ENCODE results near the gene B3GALNT2.

The B3GALNT2 gene

DNA sequence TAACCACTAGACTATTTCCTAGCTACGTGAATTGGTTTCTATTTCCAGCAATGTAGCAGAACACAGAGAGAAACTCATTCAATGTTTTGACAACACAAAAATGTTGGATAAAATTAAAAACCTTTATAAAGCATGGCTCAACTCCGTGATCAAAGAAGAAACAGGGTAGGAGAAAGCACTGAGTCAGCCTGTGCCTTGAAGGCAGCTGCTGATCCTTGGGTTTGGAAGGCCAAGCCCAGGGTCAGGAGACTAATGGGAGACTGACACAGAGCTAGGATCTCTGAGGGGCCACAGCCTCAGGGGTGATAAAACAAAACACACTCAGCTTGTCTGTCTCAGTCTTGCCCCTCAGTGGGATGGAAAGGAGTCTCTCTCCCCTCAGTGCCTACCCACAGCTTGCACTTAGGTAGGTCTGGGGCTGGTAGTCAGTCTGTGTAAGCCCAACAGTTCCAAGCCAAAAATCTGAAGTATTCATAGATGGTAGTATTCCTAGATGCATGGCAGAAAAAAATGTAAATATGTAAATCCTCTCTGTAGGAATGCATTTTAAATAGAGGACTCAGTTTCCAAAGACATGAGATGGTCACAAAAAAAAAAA lies 53.3 kb downstream of the B3GALNT2 start:
- DNase-seq: no peak

DNA sequence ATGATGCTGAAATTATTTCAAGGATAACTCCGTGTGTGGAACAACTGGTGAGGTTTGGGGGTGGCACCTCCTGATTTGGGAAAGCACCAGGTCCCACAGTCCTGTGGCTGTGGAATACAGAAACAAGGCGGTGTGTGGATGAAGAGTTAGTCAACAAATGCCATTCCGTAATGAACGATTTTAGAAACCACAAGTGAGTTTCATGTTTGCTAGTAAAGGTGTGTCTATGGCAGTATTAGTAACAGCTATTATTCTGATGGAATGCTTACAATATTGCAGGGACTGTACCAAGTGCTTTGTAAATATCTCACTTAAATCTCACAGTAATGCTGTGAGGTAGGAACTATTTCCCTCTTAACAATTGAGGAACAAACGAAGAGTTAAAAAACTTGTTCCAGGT lies 53.8 kb downstream of the B3GALNT2 start:
- no peak for DNase-seq

- DNase-seq: no peak
These were observed 55.6 kb downstream of the B3GALNT2 start for GRCh38 chr1:235448616-235449015.

DNA sequence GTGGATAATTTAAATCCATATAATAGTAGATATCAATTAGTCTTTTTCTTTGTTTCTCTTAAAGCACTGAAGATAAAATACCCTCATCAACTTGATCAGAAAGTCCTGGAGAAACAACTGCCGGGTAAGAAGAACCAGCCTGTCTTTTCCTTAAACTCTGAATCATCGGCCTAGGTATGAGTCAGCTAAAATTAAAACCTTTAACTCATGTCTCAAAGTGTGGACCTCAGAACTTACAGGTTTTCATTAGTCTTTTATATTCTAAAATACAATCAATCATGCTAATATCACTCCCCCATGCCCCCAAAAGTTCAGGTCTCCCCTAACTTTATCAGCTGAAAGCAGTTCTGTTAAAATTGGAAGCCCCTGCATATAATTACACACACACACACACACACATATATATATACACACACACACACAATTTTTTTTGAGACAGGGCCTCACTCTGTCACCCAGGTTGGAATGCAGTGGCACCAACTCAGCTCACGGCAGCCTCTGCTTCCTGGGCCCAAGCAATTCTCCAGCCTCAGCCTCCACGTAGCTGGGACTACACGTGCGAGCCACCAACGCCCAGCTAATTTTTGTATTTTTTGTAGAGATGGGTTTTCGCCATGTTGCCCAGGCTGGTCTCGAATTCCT lies 61.3 kb downstream of the B3GALNT2 start:
- no peak for DNase-seq

DNA sequence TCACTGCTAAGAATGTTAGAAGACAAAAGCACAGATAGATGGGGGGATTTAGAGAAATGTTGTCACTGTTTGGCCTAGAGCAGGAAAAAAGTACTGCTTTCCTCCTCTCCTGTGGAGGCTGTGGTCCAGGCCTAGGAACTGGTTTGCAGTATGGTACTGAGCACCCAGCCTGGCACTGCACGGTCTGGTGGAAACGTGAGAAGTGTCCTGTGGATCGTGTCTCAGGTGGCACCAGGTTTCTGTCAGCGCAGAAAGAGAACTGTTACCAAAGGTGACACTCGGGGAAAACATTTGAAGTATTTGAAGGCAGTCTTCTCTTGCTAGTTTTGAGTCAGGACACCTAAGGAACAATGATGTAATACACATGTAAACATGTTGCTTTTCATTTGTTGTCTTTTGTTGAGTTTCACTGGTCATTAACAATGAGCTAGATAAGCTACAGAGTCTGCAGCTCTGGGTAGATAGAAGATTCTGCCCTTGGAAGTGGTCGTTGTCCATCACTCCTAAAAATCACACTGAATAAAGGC lies 63.0 kb downstream of the B3GALNT2 start:
- DNase-seq: no peak

GRCh38 chr1:235434001-235434400 lies 70.3 kb downstream of the B3GALNT2 start:
- no peak for DNase-seq

- no peak for DNase-seq
These were observed 73.3 kb downstream of the B3GALNT2 start for GRCh38 chr1:235430991-235431390.

GRCh38 chr1:235429143-235429542 lies 75.1 kb downstream of the B3GALNT2 start:
- DNase-seq: no peak

DNA sequence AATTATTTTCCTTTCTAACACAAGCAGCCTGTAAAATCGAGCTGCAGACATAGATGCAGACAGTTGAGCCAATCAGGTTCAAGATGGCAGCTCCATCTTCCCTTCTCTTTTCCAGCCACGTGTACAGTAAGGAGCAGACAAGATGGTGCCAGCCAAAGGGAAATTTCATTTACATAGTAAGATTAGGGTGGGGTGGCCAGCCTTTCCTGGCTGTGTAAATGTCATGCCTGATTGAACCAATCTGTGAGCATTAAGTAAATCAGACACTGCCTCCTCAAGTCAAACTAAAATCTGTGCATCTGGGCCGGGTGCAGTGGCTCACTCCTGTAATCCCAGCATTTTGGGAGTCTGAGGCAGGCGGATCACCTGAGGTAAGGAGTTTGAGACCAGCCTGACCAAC lies 76.8 kb downstream of the B3GALNT2 start:
- no peak for DNase-seq

GRCh38 chr1:235426680-235427079 lies 77.6 kb downstream of the B3GALNT2 start:
- no peak for DNase-seq

- DNase-seq: no peak
These were observed 78.1 kb downstream of the B3GALNT2 start for GRCh38 chr1:235426143-235426542.

GRCh38 chr1:235425357-235425756 lies 78.9 kb downstream of the B3GALNT2 start:
- no peak for DNase-seq

DNA sequence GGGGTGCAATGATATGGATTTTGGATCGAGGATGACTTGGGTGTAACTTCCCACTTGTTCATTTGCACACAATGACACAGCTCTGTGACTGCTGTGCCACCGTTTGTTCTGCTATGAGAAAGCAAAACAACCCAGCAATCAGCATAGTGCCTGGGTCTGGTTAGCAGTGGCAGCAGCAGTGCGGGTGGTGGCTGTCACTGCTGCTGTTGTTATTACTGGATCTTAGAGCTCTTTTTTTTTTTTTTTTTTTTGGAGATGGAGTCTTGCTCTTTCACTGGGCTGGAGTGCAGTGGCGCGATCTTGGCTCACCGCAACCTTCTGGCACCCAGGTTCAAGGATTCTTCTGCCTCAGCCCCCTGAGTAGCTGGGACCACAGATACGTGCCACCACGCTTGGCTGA lies 80.2 kb downstream of the B3GALNT2 start:
- peak; percentile 59 for DNase-seq

DNA sequence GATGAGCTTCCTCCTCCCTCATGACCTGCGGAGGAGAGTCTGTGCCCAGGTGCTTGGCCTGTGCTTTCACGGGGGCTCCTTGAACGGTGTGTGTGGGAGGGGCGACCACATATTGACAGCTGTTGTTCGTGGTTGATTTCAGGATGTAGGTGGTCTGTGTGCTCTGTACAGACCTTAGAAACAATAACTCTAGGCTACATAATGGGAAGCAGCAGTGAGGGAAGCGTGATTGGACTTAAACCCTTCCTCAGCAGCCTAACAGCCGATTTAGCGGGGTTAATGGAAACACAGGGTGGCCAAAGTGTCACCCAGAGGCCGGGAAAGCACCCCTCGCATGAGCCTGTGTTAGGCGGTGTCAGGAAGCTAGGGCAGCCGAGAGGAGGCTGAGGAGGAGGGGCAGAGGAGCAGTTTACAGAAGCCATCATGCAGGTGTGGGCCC lies 81.0 kb downstream of the B3GALNT2 start:
- DNase-seq: no peak

DNA sequence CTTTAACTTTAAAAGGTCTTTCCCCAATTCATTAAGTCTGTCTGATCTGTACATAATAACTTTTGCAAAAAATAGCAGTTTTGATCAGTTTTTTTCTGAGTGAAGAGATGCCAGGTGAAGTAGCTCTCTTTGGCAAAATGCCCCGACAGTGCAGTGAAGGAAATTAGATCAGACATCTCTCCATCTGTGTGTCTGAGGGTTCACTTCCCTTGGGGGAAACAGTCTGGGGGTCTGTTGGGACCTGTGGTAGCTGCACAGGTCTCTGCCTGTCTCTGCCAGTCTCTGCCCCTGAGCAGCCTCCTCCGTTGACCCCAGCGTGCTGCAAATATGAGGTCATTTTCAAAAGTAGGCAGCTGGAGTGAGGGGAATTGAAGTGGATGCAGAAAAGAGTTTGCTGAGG lies 82.5 kb downstream of the B3GALNT2 start:
- DNase-seq: peak; percentile 95

GRCh38 chr1:235417086-235417697 lies 87.1 kb downstream of the B3GALNT2 start:
- DNase-seq: no peak

GRCh38 chr1:235416662-235417049 lies 87.6 kb downstream of the B3GALNT2 start:
- no peak for DNase-seq

DNA sequence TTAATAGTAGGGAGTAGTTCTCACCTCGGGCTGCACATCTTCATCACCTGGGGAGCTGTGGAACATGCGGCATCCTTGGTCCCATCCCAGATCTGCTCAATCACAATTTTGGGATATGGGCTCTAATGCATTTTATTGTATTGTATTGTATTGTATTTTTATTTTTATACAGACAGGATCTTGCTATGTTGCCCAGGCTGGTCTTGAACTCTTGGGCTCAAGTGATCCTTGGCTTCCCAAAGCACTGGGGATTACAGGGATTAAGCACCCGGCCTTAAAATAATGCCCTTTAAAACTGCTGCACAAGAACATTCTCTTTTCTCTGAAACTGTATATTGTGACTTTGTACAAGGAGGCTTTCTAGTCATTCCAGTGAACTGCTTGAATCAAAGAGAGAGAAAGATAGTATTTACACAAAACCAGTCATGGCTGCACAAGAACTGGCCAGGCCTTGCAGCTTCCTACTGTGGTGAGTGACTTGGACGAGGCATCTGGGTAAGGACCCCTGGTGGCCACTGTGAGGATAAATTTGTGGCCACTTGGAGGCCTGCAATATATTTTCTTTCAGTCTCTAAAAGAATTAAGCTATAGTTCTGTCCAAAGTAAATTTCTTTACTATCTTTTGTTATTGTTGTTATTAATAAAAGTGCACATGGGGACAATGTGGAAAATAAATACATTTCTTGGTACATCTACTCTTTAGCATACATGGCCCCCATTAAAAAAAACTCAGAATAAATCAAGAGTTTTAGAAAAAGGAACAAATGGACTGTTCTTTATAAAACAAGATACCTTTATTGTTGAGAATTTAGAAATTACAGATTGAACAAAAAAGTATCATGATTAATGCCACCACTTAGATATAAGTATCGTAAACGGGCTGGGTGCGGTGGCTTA lies 89.0 kb downstream of the B3GALNT2 start:
- no peak for DNase-seq

DNA sequence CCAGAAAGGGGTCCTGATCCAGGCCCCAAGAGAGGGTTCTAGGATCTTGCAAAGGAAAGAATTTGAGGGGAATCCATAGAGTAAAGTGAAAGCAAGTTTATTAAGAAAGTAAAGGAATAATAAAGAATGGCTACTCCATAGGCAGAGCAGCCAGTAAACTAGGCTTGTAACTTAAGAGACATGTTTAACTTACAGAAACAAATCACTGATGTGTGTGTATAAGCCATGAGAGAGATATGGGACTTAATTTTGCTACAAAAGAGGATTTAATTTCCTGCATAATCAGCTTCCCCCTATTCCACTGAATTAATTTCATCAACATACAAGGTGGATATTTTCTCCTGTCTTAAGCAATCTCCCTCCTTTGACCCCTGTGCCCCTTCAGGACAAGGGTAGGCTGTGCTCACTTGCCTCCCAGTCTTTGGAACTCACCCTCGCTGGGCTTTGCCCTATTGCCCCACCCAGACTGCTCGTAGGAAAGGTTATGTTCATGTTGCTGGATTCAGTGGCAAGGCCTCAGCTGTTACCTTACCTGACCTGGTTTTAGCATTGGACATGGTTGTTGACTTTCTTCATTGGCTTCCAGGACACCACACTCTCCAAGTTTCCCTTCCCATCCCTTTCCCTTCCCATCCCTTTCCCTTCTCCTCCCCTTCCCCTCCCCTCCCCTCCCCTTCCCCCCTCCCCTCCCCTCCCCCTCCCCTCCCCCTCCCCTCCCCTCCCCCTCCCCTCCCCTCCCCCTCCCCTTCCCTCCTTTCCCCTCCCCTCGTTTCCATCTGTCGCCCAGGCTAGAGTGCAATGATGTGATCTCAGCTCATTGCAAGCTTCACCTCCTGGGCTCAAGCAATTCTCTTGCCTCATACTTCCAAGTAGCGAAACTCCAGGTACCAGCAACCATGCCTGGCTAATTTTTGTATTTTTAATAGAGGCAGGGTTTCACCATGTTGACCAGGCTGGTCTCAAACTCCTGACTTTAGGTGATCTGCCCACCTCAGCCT lies 92.5 kb downstream of the B3GALNT2 start:
- peak; percentile 45 for DNase-seq

GRCh38 chr1:235410467-235410866 lies 93.8 kb downstream of the B3GALNT2 start:
- no peak for DNase-seq

DNA sequence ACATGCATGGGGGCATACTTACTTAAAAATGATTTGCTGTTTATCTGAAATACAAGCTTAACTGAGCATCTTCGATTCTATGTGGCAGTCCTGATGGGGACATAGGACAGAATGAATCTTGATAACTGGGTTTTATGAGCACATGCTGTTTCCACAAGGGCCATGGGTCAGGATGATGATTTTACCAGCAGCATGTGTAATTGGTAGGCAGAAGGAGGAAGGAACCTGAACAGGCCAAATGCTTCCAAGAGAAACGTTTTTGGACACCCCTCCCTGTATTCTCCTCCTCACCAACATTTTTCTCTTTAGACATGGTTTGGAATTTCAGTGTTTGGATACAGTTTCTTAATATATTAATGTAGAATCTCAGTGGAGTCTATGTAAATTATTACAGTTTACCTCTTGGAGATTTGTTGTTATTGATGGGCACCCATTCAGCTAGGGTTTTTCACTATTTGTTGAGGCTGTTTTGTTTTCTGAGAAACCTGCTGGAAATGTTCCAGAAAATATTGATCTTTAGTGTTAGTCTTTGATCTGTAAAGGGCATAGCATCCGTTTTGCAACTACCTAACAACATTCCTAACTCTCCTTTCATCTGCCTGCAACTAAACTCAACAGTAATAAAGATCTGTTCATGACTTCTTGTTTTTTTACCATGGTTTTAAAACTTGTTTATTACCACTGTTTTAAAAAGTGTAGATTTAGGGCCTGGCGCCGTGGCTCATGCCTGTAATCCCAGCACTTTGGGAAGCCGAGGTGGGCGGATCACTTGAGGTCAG lies 95.0 kb downstream of the B3GALNT2 start:
- DNase-seq: no peak
